Hippocampal formation (tissue), 2 donors: ENCODE measurements around the gene GGTLC2.
A peak's percentile ranks its signal among the peaks of the same experiment; 100 is the strongest.
"Not testable (repeated sequence)": the region's sequence is repeated elsewhere in the genome, so short reads cannot be mapped to it uniquely, and the experiment has no call there.

ENCODE experiments used
- DNase-seq, 2 donors: peaks; one replicate each; lab custom pipeline; 2025; lab: John Stamatoyannopoulos, UW

GGTLC2 gene

DNA sequence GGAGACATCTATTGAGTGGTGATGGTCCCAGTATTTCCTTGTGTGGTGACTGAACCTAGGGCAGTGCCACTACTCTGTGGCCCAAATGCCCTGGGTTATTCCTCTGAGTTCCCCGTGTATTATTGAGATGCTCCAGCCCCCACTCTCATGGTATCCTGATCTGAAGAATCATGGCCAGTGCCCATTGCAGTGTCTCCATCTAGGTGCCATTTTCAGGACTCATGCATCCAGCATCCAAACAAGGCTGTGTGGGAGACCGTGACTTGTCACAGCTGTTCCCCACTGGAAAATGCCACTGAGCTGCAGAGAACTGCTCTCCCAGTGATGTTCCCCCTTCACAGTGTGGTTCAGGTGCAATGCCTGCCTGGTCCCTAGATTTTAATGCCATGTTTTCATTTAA is 24.7 kb downstream of the GGTLC2 start:
- no peak for DNase-seq

DNA sequence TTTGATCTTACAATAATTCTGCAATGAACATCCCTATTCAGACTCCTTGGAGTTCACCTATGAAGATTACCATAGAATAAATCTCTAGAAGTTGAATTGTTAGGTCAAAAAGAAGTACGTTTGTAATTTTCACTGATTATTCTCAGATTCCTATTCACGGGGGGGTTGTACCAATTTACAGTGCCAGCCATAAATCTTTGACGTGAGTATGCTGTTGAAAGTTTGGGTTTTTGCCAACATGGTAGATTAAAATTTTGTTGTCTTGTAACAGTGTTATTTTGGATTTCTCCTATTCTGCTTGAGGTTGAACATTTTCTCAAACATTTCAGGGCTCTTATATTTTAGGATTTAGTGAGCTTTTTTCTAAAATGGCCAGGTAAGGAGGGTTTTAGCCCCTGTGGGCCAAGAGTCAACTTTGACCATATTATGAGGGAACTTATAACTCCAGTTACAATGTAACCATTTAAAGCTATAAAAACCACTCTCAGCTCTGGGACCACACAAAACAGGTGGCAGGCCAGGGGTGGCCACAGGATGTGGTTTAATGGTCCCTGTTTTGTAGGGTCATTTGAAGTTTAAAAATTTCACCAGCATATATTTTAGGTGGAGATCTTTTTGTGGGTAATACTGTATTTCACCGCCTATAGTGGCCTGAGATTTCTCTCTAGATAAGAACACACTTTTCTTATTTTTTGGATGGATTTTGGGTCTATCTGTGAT is 25.8 kb downstream of the GGTLC2 start:
- no peak for DNase-seq

DNA sequence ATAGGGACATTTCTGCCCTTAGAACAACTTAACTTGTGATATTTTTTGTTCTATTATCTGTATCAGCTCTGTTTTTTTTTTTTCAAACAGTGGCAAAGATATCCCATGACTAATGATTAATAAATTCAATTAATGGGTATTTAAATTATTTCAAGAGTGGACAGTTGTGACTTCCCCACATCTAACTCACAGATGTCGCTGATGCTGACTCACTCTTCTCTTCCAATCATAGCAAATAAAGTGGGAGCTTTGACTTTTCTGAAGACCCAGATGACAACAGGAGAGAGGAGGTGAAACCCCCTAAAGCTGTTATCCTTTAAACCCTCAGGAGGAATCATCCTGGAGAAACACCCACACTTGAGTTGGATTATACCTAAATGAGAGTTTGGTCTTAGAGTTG is 27.1 kb downstream of the GGTLC2 start:
- DNase-seq = no peak

DNA sequence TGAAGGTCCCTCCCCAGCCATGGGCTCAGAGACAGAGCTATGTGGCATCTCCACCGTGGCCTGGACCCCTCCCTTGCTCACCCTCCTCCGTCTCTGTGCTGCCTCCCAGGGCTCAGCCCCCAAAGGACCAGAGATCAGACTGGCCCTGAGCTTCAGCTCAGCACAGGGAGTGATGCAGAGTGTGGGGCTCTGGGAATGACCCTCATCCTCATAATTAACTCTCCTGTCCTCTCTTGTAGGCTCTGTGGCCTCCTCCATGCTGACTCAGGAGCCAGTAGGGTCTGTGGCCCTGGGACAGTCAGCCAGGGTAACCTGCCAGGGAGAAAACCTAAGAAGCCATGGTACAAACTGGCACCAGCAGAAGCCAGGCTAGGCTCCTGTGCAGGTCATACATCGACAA is 28.7 kb downstream of the GGTLC2 start:
- no peak for DNase-seq

DNA sequence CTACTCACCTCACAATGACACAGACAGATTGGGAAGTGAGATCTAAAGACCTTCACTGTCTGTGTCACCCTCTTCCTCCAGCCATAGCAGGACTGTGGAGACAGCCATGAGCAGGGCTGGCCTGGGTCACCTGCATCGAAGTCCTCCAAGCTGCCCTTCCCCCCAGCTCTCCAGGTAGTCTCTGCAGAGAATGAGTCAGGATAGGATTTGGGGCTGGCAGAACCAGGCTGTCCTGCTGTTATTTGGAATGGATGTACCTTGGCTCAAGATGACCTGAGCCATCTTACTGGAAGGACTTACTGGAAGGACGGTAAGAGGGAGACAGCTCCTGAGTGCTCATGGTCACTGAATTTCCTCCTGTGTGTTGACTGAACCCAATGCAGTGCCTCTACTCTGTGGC is 29.2 kb downstream of the GGTLC2 start:
- no peak for DNase-seq

DNA sequence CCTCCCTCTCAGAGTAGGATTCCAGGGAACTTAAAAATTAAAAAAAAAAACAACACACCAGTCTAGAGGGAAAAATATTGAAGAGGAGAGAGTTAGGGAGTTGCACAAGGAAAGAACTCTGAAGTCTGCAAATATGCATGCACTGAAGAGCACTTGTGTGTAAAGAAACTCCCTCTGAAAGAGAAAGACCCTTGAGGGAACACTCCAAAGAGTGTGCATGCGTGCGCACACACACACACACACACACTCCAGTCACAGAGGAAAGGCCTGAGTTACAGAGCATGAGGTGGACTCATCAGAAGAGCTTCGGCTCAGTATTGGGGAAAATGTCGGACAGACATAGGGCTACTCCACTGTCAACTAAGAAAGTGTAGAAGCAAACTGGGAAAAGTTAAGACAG is 30.1 kb downstream of the GGTLC2 start:
- DNase-seq = no peak

DNA sequence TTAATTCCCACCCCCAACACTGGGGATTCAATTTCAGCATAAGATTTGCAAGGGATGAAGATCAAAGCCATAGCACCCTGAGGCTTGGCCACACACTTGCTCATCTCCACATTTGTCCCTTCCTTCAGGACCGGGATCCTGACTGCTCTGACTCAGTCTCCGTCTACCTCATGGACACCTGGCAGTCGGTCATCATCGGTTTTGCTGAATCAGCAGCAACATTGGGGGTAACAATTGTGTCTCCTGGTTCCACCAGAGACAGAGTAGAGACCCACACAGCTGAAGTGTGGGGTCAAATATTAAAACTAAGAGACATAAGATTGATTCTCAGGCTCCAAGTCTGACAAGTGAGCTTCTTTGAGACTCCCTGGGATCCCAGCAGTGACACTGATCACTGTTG is 34.6 kb downstream of the GGTLC2 start:
- DNase-seq = no peak

DNA sequence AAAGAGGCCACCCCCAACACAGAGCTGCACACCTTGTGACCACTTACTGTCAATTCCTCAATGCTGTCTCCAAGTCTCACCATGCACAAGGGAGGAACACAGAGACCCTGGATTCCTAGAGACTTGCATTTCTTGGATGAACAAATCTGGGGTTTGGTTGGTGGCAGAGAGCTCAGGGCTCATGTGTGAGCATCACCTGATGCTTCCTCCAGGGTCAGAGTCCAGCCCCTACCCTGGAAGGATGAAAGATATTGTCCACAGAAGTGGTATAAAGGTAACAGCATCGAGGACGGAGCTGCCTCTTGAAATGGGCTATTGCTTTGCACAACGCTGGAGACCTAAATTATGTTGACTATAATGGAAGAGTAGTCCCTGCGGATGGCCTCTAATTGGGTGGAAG is 36.0 kb downstream of the GGTLC2 start:
- no peak for DNase-seq

DNA sequence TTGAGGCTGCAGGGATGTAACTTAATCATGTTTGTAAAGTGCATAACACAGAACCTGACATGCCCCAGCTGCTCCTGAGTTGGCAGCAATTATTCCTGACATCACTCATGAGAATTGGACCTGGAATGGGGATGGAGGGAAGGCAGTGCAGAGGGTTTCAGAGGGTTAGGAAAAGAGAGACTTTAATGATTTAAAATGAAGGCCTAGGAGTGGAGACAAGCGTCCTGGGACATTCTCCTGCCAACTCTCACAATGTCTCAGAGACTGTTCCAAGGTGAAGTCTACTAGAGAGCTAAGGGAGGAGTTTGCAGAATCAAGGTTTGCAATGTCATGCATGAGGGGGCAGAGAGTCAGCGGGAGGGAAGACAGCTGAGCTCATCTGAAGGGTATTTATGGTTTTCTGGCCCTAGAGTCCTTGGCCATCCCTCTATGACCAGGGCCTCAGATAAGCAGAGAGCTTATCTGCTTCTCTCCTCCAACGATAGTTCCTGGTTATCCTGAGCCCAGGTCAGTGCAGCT is 36.9 kb downstream of the GGTLC2 start:
- no peak for DNase-seq

DNA sequence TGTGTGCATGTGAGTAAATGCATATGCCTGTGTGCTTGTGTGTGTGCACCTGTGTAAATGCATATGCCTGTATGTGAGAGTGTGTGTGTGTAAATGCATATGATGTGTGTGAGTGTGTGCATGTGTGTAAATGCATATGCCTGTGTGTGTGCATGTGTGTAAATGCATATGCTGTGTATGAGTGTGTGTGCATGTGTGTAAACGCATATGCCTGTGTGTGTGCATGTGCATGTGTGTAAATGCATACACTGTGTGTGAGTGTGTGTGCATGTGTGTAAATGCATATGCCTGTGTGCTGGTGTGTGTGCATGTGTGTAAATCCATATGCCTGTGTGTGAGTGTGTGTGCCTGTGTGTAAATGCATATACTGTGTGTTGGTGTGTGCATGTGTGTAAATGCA is 37.8 kb downstream of the GGTLC2 start:
- DNase-seq = no peak

DNA sequence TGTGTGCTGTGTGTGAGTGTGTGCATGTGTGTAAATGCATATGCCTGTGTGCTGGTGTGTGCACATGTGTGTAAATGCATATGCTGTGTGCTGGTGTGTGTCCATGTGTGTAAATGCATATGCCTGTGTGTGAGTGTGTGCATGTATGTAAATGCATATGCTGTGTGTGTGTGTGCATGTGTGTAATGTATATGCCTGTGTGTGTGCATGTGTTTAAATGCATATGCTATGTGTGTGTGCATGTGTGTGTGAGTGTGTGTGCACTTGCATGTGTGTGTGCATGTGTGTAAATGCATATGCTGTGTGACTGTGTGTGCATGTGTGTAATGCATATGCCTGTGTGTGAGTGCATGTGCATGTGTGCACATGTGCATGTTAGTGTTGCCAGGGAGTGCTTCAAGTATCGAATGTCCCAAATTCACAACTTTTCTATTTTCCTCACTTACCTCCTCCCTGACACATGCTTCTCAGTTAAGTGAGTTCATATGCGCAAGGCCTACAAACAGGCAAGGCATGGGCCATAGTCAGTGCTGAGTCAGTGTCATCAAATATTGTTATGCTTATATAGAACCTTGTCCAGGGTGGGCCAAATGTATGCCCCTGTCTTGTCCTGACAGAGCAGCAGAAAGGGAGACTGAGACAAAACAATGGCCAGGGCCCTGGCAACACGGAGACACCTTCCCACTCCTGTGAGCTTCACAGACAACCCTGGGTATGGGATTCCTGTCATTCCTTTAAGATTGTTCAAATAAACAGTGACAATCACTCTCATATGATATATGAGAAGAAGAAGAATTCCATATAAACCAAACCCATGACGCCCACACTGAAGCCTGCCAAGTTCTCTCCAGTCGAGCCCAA is 38.6 kb downstream of the GGTLC2 start:
- DNase-seq = no peak

DNA sequence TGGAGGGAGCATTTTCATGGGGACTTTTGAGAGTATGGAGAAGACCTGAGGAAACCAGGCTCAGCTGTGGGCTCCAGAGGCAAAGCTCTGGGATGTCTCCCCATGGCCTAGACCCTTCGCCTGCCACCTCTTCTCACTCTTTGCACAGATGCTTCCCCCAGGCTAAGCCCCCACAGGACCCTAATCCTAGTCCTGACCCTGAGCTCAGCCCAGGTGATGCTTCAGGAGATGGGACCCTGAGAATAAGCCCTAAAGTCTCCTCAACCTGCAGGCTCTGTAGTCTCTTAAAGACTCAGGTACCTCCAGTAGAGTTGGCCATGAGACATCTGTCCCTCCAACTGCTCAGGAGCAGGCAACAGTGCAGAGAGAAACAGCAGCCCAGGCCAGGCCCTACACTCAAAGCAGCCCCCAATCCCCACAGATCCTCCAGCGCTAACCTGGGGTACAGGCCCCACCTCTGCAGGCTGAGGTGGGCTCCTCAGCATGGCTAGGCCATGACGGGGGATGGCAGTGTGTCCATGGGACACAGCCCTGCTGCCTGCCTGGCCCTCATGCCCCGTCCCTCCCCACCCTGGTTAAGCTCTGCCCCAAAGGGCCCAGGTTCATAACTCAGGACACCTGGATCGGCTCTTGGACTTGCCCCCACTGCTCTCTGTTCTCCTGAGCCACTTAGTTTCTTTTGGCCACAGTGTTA is 39.4 kb downstream of the GGTLC2 start:
- no peak for DNase-seq

DNA sequence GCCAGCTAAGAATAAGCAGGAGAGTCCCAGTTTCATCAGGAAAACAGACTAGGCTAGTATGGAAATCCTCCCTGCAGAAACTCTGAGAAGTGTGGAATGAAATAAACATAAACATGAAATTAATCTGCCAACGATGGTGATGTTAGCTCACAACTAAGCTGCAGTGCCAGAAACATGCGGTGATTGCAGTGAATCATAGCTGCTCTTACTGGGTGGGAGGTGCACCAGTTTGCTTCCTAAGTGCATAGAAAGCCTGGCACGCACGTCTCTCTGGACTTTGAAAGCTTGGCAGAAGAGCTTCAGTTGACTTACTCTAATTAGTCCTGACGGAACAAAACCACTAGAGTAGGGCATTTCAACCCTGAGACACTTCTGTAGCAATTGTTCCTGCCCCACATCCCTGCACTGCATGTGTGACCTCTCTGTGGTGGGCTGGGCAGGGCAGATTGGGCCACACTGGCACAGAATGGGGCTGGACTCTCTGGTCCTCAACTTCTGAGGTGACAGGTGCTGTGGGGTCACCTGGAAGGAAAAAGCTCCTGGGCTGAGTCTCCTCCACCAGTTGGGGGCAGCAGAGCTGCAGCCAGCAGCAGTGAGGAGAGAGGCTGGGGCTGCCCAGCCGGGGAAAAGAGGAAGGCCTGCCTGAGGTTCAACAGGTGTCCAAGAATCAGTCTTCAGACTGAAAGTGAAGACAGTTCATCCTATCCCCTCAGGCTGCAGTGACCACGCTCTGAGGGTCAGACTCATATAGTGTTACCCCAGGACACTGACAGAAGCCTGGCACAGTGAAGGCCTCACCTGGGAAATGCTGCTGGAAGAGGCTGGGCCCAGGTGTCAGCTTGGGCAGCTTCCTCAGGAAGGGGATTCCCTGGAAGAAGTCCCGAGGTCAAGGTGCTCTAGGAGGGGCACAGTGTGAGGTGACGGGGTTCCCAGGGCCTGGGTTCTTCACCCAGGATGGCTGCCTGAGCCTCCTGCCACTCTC is 40.5 kb downstream of the GGTLC2 start:
- peak in 1 of 2 donors; percentile 2 for DNase-seq

DNA sequence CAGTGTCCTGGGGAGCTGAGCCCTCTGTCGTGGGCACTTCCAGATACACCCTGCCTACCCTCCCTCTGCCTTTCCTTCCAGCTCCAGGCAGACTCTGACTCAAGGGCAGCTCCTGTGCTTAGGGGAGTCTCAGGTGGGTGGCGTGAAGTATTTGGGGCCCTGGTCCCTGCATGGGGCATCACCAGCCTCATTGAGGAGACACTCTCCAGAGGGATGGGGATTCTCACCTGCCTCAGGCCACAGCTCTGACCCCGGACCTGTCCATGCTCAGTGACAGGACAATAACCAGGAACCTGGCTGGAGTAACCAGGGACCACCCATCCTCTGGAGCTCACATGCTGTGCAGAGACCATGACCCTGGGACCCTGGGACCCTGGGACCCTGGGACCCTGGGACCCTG is 41.2 kb downstream of the GGTLC2 start:
- DNase-seq = no peak

DNA sequence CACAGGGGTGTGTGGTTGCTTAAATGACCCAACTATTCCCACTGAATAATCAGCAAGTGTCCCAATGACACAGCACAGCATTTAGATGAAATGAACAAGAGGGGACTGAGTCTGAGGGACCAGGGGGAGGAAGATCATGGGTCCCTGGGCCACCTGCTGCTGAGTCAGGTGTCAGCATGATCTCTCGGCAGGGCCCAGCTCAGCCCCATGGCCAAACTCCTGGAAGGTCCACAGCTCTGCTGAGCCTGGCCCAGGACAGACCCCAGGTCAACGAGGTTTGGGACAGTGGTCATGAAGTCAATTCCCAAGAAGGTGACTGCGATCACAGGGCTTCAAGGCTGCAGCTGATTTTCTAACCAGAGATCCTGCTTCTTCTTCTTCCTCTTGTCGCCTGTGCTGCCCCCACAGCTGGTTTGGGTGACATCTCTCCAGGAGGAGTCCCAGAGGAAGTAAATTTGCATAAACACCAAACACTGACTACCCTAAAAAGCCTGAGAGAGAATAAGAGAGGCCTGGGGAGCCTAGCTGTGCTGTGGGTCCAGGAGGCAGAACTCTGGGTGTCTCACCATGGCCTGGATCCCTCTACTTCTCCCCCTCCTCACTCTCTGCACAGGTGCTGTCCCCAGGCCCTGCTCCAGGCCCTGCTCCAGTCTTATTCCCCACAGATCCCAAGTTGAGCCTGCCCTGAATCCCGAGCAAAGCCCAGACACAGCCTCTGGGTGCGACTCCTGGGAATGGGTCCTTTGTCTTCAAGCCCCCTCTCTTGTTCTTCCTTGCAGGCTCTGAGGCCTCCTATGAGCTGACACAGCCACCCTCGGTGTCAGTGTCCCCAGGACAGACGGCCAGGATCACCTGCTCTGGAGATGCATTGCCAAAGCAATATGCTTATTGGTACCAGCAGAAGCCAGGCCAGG is 42.0 kb downstream of the GGTLC2 start:
- DNase-seq = not testable (repeated sequence)

DNA sequence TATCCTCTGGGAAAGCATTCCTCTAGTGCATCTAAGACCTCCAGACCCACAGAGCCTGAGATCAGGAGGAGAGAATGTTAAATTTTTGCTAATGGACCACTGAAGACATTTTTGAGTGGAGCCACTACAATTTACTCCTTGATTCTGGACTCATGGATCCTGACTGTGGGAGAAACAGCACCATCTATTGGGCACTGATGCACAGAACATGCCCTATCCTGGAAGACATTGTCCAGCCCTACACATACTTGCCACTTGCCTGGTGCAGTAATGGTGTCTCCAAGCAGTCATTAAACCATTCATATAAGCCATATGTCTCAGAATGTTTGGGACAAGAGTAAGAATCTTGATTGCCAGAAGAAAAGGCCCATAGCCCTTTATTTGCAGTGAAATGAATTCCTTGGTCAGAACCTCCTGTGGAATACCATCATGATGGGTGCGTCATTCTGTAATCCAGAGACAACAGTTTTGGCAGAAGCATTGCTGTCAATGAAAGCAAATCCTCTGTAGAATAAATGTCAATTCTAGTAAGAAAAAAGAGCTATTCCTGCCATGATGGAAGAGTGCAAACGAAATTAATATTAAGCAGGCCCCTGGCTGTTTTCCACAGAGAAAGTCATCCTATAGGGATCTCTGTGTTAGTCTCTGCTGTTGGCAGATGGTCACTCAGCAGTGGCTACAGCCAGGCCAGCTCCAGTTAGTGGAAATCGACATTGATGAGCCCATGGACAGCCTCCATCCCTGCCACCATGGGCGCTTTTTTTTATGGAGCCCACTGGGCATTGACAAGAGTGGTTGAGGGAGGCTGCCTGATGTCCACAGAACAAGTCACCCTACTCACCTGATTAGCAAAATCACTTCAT is 43.5 kb downstream of the GGTLC2 start:
- DNase-seq = peak; percentile 5 to 8

DNA sequence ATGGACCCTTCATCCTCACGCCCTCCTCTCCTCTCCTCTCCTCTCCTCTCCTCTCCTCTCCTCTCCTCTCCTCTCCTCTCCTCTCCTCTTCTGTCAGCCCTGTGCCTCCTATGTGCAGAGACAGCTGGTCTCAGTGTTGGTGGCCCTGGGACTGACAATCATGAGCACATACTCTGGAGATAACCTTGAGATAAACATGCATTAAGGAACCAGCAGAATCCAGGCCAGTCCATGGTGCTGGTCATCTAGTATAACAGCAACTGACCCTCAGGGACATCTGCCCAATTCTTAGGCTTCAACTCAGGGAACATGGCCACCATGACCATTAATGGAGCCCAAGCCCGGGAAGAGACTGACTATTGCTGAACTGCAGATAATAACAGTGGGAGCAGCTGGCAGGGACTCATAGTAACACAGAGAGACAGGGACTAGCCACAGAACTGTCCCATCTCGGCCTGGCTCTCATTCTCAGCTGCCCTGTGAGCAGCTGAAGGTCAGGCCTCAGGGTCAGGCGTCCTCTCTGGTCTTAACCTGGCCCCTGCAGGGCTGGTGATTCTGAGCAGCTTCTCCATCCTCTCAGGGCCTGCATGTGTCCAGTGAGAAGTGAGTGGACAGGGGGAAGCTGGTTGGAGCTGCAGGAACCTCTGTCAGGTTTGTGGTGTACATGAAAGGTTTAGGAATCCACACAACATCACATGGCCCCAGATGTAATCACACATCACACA is 45.4 kb downstream of the GGTLC2 start:
- no peak for DNase-seq

DNA sequence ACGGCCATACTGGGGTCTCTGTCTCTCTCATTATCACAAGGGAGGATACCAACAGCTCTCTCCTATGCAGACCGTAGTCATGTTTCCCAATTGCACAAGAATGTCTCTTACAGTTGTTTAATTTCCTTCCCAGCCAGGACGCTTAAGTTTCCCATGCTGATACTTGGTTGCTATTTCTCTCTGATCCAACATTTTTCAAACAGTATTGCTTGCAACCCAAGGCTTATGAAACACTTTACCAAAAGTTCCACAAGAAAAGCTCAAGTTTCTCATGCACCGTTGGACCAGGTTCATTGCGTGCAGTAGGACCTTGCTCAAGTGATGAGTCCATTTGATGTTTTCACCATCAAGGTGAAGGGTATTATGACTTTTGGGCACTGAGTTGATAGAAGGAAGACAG is 46.6 kb downstream of the GGTLC2 start:
- DNase-seq = no peak
